GM18858 (cell line): ENCODE data around the gene PPP1CC.
A peak's percentile ranks its signal among the peaks of the same experiment; 100 is the strongest.

Source experiments
- ATAC-seq: cut with Tn5 transposase; IDR thresholded peaks from one replicate; pipeline ENCODE4 v1.9.1; 2021; ENCODE audit not compliant: unreplicated experiment

PPP1CC gene

GRCh38 chr12:110689281-110690126 lies 53.2 kb downstream of the PPP1CC start:
- ATAC-seq, result peak; percentile 33

- ATAC-seq, result no peak
Measured at GRCh38 chr12:110688446-110689280, 54.0 kb downstream of the PPP1CC start, which contains the start of gene HVCN1. TSS of gene HVCN1 (minus strand) at chr12:110689115. CDS start at chr12:110683245, 5,870 bp downstream.

DNA sequence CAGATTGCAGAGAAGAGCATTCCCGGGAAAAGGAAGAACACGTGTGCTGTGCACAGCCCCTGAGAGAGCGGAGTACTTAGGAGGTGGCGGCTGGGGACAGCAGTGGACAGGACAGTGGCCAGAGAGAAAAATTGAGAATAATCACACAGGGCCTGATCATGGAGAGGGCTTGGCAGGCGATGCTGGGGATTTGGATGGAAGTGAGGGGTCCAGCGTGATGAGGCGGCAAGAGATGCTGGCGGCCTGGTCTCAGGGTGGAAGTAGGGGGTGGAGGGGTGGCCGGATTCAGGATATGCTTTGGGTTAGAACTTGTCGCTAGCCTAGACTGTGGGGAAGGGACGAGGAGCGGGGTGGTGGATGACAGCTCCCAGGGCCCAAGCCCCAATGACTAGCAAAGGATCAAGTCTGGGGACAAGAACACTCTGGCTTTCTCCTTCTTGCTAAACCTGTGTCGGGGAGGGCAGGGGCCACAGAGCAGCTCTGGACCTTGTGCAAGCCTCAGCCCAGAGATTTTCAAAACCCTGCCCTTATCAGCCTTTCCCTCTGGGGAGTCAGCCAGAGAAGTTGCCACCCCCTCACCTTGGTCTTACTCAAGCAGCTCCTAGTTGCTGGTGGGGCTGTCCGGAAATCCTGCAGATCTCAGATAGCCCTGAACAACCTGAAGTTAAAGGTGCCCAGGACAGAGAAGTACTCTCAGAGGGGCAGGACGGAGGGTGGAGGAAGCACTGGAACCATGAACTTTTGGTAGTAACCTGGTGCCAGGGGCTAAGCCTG lies 55.1 kb downstream of the PPP1CC start:
- no peak for ATAC-seq

- no peak for ATAC-seq
Measured at GRCh38 chr12:110686294-110686903, 56.3 kb downstream of the PPP1CC start.

GRCh38 chr12:110684312-110684836 lies 58.3 kb downstream of the PPP1CC start:
- ATAC-seq, result no peak

DNA sequence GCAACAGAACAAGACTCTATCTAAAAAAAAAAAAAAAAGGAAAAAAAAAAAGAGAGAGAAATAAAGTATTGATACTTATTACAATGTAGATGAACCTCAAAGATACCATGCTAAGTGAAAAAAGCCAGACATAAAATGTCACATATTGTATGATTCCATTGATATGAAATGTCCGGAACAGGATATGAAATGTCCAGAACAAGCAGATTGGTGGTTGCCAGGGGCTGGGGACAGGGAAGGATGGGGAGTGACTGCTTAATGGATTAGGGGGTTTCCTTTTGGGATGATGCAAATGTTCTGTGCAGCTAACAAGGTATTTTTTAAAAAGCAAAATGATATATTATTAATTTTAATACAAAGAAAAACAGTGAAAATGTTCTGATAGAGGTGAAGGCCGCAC lies 58.8 kb downstream of the PPP1CC start:
- no peak for ATAC-seq

GRCh38 chr12:110680032-110680431 lies 62.7 kb downstream of the PPP1CC start:
- ATAC-seq, result no peak

DNA sequence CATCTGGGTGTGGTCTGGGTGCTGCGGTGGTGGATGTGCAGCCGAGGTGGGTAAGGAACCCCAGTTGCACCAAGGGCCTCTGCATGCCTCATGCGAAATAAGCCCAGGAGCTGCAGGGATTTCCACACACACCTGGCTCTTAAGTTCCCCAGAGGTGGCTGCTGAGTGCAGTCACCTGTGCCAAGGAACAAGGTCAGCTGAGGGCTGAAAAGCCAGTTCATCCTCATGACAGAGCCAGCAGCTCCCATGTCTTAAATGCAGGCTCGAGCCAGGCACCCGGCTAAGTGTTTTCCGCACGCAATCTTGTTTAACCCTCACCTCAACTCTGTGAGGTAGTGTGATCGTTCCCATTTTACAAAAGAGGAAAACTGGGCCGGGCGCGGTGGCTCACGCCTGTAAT lies 63.5 kb downstream of the PPP1CC start:
- ATAC-seq, result no peak

GRCh38 chr12:110677982-110678381 lies 64.7 kb downstream of the PPP1CC start:
- ATAC-seq, result no peak

DNA sequence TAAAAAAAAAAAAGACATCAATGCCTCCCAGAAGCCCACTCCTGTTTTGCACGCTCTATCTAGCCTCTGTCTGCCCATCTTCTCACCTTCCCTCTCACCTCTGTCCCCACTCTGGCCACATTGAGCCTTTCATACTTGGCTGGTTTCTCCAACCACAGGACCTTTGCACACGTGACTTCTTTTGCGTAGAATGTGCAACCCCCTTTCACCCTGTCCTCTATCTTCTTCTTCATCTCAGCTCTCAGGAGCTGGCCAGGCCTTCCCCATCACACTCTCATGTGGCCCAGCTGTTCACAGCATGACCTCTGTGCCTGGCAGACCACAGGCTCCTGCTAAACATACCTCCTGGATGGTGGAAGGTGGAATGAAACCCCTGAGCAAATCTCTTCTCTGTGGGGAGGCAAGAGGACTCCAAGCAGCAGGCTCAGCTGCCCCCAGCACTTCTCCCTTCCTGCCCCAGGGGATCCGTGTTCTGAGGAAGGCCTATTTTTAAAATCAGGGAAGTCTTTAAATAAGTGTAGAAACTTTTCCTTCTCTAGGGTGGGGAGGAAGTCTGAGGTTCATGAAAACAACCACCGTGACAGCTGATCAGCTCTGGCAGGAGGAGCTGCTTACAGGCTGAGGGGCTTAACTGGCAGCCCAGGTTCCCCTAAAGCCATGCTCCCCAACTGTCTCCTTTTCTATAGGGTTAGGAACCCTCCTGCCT lies 65.3 kb downstream of the PPP1CC start:
- peak; percentile 51 for ATAC-seq

DNA sequence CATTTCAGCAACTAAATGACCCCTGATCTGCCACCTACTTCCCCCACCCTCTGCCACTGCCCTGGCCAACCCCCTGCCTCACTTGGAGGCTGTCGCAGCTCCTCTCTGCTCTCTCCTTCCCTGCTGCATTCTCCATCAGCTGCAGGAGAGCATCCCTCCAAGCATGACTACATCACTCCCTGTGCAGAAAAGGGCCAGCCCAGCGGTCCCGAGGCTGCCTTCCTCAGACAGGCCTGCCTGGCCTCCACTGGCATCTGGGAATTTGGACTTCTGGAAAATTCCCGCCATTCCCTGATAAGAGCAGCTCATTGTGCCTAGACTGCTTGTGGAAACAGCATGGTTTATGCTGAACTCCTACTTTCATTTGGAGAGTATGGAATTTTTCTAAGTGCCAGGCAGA lies 66.5 kb downstream of the PPP1CC start:
- no peak for ATAC-seq

- no peak for ATAC-seq
Measured at GRCh38 chr12:110670161-110670701, 72.5 kb downstream of the PPP1CC start.
